Stimulated activated naive CD8-positive, alpha-beta T cell treated with anti-CD3 and anti-CD28 coated beads, Interleukin-15, Interleukin-2, amounts not matched to agents 100 ng/mL and 50 ng/mL, for 24 hours (primary cell): ENCODE results near the gene SHOX.

Experiments used
- H3K27ac Mint-ChIP-seq: one replicate; pipeline ENCODE4 v1.8.0; 2021; ENCODE audit warnings: mild to moderate bottlenecking, mixed read lengths
- H3K27me3 Mint-ChIP-seq: one replicate; pipeline ENCODE4 v1.8.0; 2021; ENCODE audit warnings: mixed read lengths
- H3K36me3 Mint-ChIP-seq: one replicate; pipeline ENCODE4 v1.8.0; 2021; ENCODE audit warnings: low read depth, mixed read lengths
- H3K4me1 Mint-ChIP-seq: one replicate; pipeline ENCODE4 v1.8.0; 2021; ENCODE audit warnings: low read depth, mixed read lengths
- H3K4me3 Mint-ChIP-seq: one replicate; pipeline ENCODE4 v1.8.0; 2021; ENCODE audit warnings: mild to moderate bottlenecking, mixed read lengths
- H3K9me3 Mint-ChIP-seq: one replicate; pipeline ENCODE4 v1.8.0; 2021; ENCODE audit warnings: mixed read lengths

The SHOX gene

DNA sequence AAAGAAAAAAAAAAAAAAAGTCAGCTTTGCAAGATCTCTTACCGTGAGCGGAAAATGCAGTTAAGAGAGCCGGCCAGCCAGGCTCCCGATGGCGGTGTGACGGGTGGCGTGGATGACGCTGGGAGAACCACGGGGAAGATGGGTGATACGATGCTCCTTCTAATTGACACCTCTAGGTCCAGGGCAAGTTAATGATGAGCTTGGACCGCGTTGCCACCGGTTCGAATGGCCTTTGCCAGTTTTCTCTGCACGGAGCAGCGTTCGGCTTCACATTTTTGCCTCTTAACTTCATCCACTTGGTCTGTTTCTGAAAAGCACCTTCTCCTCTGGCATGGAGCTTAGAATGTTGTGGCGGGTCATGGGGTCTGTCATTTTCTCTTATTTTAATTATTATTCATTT lies 33.2 kb downstream of the SHOX start:
- no peaks in the 10 kb centered on the region for H3K27me3 Mint-ChIP-seq
- H3K36me3 Mint-ChIP-seq = no peaks in the 10 kb centered on the region
- H3K27ac Mint-ChIP-seq = no peak overlapping the region
- H3K4me1 Mint-ChIP-seq = no peaks in the 10 kb centered on the region
- H3K4me3 Mint-ChIP-seq = no peak overlapping the region
- no peaks in the 10 kb centered on the region for H3K9me3 Mint-ChIP-seq

DNA sequence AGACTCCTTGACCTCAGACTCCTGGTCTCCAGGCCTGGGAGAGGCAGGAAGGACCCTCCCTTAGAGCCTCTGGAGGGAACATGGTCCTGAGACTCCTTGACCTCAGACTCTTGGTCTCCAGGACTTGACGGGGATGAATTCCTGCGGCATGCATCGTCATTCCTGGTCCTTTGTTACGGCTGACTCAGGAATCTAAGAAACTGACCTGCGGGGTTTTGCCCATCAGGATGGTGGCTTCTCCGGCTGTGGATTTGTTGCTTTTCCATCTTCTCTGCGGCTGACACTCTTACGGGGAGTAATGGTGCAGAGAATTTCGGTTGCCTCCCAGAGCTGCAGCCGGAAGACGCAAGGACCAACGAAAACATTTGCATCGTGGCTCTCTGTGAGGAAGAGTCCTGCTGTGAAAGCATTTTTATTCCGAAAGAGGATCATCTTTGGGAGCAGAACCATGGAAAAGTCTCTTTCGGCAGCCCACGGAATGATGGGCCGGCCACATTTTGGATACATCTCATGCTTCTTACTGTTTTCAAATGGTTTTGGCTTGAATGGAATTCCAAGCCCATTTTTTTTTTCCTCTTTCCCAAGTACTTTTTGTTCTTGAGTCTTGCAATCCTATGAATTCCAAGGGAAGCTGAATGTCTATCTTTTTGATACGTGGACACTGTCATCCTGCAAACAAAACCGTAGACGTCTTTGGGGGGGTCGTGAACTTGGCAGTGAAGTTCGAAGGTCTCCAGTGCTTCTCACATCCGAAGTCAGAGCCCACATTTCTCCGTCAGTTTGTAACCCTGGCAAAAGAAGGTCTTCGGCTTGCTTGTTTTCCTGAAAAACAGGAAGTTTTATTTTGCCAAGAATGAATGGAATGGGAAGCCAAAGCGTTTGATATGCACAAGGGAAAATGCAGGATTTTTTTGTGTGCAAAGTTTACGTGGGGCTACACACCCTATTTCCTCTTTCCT lies 36.5 kb downstream of the SHOX start:
- Mint-ChIP-seq H3K27me3 (no peaks in the 10 kb centered on the region), H3K9me3 (no peaks in the 10 kb centered on the region), H3K4me3 (no peak overlapping the region), H3K4me1 (no peaks in the 10 kb centered on the region), H3K27ac (no peak overlapping the region), H3K36me3 (no peaks in the 10 kb centered on the region)

DNA sequence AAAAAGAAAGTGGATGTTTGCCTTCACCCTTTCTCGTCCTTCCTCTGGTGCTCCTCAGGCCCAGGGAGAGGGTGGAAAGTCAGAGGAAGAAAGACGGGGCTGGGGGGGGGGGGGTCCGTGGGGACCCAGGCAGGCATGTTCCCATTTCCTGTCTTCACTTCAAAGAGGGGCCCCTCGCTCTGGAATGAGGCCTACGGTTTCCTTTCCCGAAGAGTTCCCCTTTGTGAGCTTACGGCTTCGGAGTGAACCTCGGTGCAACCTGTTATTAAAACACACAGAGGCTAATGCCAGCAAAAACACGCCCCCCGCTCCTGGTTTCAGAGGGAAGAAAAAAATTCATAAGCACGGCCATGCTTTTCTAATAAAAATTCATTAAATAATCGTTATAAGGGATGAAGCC lies 40.1 kb downstream of the SHOX start:
- no peaks in the 10 kb centered on the region for H3K4me1 Mint-ChIP-seq
- no peak overlapping the region for H3K4me3 Mint-ChIP-seq
- no peak overlapping the region for H3K27ac Mint-ChIP-seq
- H3K27me3 Mint-ChIP-seq = no peaks in the 10 kb centered on the region
- peaks cover 4% of the 10 kb centered on the region for H3K9me3 Mint-ChIP-seq
- H3K36me3 Mint-ChIP-seq = no peaks in the 10 kb centered on the region

DNA sequence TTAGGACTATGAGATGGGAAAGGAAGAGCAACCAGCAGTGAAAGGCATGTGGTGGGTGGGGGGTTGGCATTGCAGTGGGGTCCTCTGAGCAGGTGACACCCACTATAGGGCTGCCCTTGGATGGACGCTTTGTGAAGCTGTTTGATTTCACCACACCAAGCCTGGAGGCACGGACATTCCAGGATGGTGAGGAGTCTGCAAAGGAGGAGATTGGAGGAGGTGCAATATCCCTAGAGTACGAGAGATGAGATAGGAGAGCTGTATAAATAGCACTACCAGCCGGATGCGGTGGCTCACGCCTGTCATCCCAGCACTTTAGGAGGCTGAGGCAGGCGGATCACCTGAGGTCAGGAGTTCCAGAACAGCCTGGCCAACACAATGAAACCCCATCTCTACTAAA lies 42.3 kb downstream of the SHOX start:
- no peaks in the 10 kb centered on the region for H3K27me3 Mint-ChIP-seq
- no peaks in the 10 kb centered on the region for H3K4me1 Mint-ChIP-seq
- no peak overlapping the region for H3K4me3 Mint-ChIP-seq
- H3K27ac Mint-ChIP-seq = no peak overlapping the region
- H3K36me3 Mint-ChIP-seq = no peaks in the 10 kb centered on the region
- peaks cover 4% of the 10 kb centered on the region for H3K9me3 Mint-ChIP-seq

DNA sequence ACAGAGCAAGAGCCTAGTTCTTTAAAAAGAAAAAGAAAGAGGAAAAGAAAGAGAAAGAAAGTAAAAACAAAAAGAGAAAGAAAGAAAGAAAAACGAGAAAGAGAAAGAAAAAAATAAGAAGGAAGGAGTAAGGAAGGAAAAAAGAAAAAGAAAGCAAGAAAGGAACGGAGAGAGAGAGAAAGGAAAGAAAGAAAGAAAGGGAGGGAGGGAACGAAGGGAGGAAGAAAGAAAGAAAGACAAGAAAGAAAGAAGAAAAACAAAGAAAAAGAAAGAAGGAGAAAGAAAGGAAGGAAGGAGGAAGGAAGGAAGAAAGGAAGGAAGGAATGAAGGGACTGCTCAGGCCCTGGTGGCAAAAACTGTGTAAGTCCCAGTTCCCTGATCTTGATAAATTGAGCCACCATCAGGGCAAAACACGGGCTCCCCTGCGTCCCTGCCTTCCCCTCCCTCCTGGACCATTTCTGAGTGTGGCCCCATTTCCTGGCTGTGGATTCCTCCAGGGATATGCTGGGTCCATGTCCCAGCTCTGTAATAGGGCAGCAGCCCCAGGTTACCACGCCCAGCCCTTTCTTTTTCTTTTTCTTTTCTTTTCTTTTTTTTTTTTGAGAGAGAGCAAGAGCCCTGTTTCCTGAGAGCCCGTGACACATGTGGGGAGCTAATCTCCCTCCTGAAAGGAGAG lies 44.8 kb downstream of the SHOX start:
- peaks cover 13% of the 10 kb centered on the region for H3K9me3 Mint-ChIP-seq
- H3K4me1 Mint-ChIP-seq = no peaks in the 10 kb centered on the region
- no peaks in the 10 kb centered on the region for H3K36me3 Mint-ChIP-seq
- no peak overlapping the region for H3K27ac Mint-ChIP-seq
- H3K4me3 Mint-ChIP-seq = no peak overlapping the region
- peaks cover 3% of the 10 kb centered on the region for H3K27me3 Mint-ChIP-seq

DNA sequence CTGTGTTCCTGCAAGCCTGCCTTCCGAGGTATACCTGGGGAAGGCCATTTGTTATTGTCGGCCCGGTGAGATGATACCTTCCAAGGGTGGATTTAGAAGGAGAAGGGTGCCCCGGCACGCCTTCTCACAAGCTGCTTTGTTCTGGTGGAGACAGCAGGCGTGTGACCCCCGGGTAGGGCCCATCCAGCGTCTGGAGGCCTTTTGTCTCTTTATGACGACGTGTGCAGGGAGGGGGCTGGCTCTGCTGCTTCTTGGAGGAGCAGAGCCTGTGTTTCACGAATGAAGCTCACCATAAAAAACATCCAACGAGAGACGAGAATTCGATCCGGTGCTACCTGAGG lies 45.3 kb downstream of the SHOX start:
- no peak overlapping the region for H3K27ac Mint-ChIP-seq
- H3K36me3 Mint-ChIP-seq = no peaks in the 10 kb centered on the region
- no peaks in the 10 kb centered on the region for H3K4me1 Mint-ChIP-seq
- peaks cover 13% of the 10 kb centered on the region for H3K9me3 Mint-ChIP-seq
- H3K4me3 Mint-ChIP-seq = no peak overlapping the region
- H3K27me3 Mint-ChIP-seq = peaks cover 3% of the 10 kb centered on the region

DNA sequence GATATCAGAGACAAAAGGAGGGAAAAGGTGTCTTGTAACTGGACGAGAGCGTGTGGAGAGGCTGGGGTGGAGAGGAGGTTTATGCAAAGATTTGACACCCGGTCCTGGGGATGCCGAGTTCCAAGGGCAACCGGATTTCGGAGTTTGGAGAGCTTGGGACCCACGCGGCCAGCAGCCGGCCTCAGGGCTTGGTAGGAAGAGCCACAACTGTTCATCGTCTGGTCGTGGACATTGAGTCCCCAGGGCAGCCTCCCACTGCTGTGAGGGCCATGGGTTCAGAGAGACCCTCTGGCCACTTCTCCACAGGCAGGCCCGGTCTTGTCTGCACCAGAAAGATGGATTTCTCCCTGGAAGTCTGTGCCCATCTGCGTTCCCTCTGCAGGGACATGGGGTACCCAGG lies 46.8 kb downstream of the SHOX start:
- H3K27ac Mint-ChIP-seq = no peak overlapping the region
- H3K4me3 Mint-ChIP-seq = no peak overlapping the region
- H3K9me3 Mint-ChIP-seq = peaks cover 13% of the 10 kb centered on the region
- H3K27me3 Mint-ChIP-seq = peaks cover 3% of the 10 kb centered on the region
- H3K4me1 Mint-ChIP-seq = no peaks in the 10 kb centered on the region
- no peaks in the 10 kb centered on the region for H3K36me3 Mint-ChIP-seq

DNA sequence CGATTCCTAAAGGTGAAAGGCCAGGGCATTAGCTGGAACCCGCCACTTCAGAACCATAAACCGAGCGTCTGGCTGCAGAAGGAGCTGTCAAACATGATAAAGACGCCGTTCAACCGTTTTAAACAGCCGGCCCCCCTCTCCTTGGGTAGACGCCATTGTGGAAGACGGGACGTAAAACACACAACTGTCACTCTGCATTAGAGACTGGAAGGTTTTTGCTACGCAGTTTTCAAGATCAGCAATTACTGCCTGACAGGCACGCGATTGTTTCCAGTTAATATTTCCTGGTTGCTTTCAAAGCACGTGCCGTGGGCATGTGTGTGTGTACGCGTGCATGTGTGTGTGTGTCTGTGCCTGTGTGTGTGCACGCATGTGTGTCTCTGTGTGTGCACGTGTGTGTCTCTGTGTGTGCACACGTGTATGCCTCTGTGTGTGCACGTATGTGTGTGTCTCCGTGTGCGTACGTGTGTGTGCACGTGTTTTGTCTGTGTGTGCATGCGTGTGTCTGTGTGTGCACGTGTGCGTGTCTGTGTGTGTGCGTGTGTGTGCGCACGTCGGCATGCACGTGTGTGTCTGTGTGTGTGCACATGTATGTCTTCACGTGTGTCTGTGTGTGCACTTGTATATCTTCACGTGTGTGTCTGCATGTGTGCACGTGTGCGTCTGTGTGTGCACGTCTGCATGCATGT lies 48.8 kb downstream of the SHOX start:
- H3K27me3 Mint-ChIP-seq = peaks cover 3% of the 10 kb centered on the region
- H3K9me3 Mint-ChIP-seq = peaks cover 9% of the 10 kb centered on the region
- no peaks in the 10 kb centered on the region for H3K4me1 Mint-ChIP-seq
- H3K36me3 Mint-ChIP-seq = no peaks in the 10 kb centered on the region
- H3K4me3 Mint-ChIP-seq = no peak overlapping the region
- no peak overlapping the region for H3K27ac Mint-ChIP-seq

DNA sequence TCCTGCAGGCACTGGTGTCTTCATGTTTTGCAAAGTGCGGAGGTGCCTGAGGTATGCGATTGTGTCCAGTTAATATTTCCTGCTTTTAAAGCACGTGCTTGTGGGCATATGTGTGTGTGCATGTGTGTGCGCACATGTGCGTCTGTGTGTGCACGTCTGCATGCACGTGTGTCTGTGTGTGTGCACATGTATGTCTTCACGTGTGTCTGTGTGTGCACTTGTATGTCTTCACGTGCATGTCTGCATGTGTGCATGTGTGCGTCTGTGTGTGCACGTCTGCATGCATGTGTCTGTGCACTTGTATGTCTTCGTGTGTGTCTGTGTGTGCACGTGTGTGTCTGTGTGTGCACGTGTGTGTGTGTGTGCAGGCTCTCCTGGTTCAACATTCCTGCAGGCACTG lies 49.5 kb downstream of the SHOX start:
- H3K27ac Mint-ChIP-seq = no peak overlapping the region
- H3K36me3 Mint-ChIP-seq = no peaks in the 10 kb centered on the region
- peaks cover 9% of the 10 kb centered on the region for H3K9me3 Mint-ChIP-seq
- H3K4me1 Mint-ChIP-seq = no peaks in the 10 kb centered on the region
- no peak overlapping the region for H3K4me3 Mint-ChIP-seq
- peaks cover 3% of the 10 kb centered on the region for H3K27me3 Mint-ChIP-seq

DNA sequence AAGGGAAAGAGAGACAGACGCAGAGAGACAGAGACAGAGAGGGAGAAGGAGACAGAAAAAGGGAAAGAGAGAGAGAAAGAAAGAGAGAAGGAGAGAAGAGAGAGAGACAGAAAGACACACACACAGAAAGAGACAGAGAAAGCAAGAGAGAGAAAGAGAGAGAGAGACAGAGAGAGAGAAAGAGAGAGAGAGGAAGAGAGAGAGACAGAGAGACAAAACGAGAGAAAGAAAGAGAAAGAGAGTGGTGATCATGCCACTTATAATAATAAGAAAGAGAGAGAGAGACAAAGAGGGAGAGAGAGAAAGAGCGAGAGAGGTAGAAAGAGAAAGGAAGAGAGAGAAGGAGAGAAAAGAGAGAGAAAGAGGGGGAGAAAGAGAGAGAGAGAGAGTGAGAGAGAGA lies 51.4 kb downstream of the SHOX start:
- Mint-ChIP-seq H3K9me3 (peaks cover 13% of the 10 kb centered on the region), H3K4me1 (no peaks in the 10 kb centered on the region), H3K27ac (no peak overlapping the region), H3K27me3 (peaks cover 3% of the 10 kb centered on the region), H3K36me3 (no peaks in the 10 kb centered on the region), H3K4me3 (no peak overlapping the region)

DNA sequence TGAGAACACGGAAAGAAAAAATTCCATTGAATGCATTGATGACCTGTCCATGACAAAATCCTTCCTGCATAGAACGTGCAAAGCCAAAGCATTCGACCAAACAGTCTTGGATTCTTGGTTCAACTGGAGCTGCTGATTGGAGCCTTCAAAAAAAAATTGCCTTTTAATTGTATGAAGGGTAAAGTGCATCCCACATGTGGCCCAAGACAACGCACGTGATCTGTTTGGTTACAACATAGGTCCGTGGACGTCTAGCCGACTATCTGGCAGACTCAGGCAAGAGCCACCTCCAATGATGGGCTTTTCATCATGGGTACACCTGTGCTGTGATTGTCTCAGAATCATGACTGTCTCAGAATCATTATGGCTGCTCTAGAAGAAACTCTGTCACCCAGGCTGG lies 52.3 kb downstream of the SHOX start:
- H3K27me3 Mint-ChIP-seq = peaks cover 3% of the 10 kb centered on the region
- peaks cover 13% of the 10 kb centered on the region for H3K9me3 Mint-ChIP-seq
- H3K4me1 Mint-ChIP-seq = no peaks in the 10 kb centered on the region
- H3K4me3 Mint-ChIP-seq = no peak overlapping the region
- no peak overlapping the region for H3K27ac Mint-ChIP-seq
- no peaks in the 10 kb centered on the region for H3K36me3 Mint-ChIP-seq

DNA sequence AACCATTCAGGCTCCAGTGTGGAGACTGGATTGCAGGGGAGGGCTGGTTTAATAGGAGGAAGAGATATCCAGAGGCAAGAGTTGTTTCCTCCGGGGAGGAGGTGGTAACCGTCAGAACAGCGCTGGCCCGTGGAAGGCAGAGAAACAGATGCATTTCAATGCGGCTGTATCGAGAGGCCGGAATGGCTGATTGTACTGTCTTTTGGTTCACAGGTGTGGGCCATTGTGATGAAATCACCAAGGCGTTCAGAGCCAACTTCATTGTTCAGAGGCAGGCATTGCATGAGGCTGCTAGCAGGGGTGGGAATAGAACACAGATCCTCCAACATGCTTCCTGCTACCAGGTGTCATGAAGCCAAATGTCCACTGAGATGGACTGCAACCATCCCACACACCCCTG lies 53.0 kb downstream of the SHOX start:
- Mint-ChIP-seq H3K4me1 (no peaks in the 10 kb centered on the region), H3K36me3 (no peaks in the 10 kb centered on the region)

DNA sequence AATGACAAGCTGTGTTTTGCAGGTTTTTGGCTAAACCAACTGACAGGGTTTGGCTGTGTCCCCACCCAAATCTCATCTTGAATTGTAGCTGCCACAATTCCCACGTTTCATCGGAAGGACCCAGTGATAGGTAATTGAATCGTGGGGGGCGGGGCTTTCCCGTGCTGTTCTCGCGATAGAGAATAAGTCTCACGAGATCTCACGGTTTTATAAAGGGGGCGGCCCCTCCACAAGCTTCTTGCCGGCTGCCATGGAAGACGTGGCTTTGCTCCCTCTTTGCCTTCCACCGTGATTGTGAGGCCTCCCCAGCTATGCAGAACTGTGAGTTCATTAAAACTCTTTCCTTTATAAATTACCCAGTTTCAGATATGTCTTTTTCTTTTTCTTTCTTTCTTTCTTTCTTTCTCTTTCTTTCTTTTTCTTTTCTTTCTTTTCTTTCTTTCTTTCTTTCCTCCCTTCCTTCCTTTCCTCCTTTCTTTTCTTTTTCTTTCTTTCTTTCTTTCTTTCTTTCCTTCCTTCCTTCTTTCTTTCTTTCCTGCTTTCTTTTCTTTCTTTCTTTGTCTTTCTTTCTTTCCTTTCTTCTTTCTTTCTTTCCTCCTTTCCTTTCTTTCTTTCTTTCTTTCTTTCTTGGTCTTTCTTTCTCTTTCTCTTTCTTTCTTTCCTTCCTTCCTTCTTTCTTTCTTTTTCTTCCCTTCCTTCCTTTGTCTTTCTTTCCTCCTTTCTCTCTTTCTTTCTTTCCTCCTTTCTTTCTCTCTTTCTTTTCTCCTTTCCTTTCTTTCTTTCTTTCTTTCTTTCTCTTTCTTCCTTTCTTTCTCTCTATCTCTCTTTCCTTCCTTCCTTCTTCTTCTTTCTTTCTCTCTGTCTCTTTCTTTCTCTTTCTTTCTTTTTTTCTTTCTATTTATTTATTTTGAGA lies 54.8 kb downstream of the SHOX start:
- Mint-ChIP-seq H3K9me3 (peaks cover 4% of the 10 kb centered on the region), H3K27ac (no peak overlapping the region), H3K4me3 (no peak overlapping the region), H3K36me3 (no peaks in the 10 kb centered on the region), H3K4me1 (no peaks in the 10 kb centered on the region), H3K27me3 (no peaks in the 10 kb centered on the region)

More for the DNA sequence above, 53.0 kb downstream of the SHOX start:
- Mint-ChIP-seq H3K27ac (no peak overlapping the region), H3K9me3 (peaks cover 13% of the 10 kb centered on the region), H3K27me3 (peaks cover 3% of the 10 kb centered on the region), H3K4me3 (no peak overlapping the region)

DNA sequence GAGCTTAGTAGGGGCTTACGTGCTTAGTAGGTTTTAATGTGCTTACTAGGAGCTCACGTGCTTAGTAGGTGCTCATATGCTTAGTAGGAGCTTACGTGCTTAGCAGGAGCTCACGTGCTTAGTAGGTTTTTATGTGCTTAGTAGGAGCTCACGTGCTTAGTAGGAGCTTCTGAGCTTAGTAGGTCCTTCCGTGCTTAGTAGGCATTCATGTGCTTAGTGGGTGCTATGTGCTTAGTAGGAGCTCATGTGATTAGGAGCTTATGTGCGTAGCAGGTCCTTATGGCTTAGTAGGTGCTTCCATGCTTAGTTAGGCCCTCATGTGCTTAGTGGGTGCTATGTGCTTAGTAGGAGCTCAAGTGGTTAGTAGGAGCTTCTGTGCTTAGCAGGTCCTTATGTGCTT lies 59.4 kb downstream of the SHOX start:
- H3K36me3 Mint-ChIP-seq = no peaks in the 10 kb centered on the region
- H3K27ac Mint-ChIP-seq = no peak overlapping the region
- H3K9me3 Mint-ChIP-seq = peaks cover 11% of the 10 kb centered on the region
- no peak overlapping the region for H3K4me3 Mint-ChIP-seq
- no peaks in the 10 kb centered on the region for H3K4me1 Mint-ChIP-seq
- H3K27me3 Mint-ChIP-seq = no peaks in the 10 kb centered on the region
